ENCODE data around the gene SCCPDH.

SCCPDH gene

GRCh38 chr1:246786606-246787238, 62.5 kb downstream of the SCCPDH start:
- no peak for DNase-seq

GRCh38 chr1:246787781-246788513, 63.7 kb downstream of the SCCPDH start:
- DNase-seq, result no peak

- no peak for DNase-seq
These were observed 64.7 kb downstream of the SCCPDH start for GRCh38 chr1:246788895-246789338.

- no peak for DNase-seq
These were observed 65.5 kb downstream of the SCCPDH start for GRCh38 chr1:246789454-246790339.

GRCh38 chr1:246790364-246790763, 66.2 kb downstream of the SCCPDH start:
- DNase-seq, result no peak

- DNase-seq, result no peak
These were observed 66.6 kb downstream of the SCCPDH start for GRCh38 chr1:246790833-246791232.

- no peak for DNase-seq
These were observed 67.2 kb downstream of the SCCPDH start for GRCh38 chr1:246791303-246791918.

- DNase-seq, result no peak
These were observed 68.4 kb downstream of the SCCPDH start for GRCh38 chr1:246792603-246793002.

GRCh38 chr1:246793356-246793896, 69.2 kb downstream of the SCCPDH start:
- no peak for DNase-seq

- DNase-seq, result no peak
These were observed 70.0 kb downstream of the SCCPDH start for GRCh38 chr1:246794048-246794827.

- DNase-seq, result no peak
These were observed 70.8 kb downstream of the SCCPDH start for GRCh38 chr1:246794828-246795671.

- no peak for DNase-seq
These were observed 71.9 kb downstream of the SCCPDH start for GRCh38 chr1:246795906-246796694.

- DNase-seq, result no peak
These were observed 72.9 kb downstream of the SCCPDH start for GRCh38 chr1:246797157-246797556.

- no peak for DNase-seq
These were observed 73.4 kb downstream of the SCCPDH start for GRCh38 chr1:246797597-246797996.

- no peak for DNase-seq
These were observed 73.9 kb downstream of the SCCPDH start for GRCh38 chr1:246798107-246798506.

GRCh38 chr1:246798606-246799496, 74.6 kb downstream of the SCCPDH start:
- no peak for DNase-seq

- DNase-seq, result no peak
These were observed 76.1 kb downstream of the SCCPDH start for GRCh38 chr1:246800356-246800755.

GRCh38 chr1:246800756-246801155, 76.5 kb downstream of the SCCPDH start:
- DNase-seq, result no peak

All from activated CD4-positive, alpha-beta T cell treated with anti-CD3 and anti-CD28 coated beads, Interleukin-2, amount 50 U/mL, for 16 hours (primary cell).